Measurements from ENCODE around the gene KLHL14.
A peak's percentile ranks its signal among the peaks of the same experiment; 100 is the strongest.

KLHL14 gene

GRCh38 chr18:32771169-32771751 is 1.6 kb downstream of the KLHL14 start:
- in situ Hi-C loops (cut with MboI; ENCODE audit: low pct_unique_long_range_greater_than_20kb, low sequenced_read_pairs, unreplicated experiment) = no loop called here
- TF ChIP-seq CTCF (IDR thresholded peaks at IDR 0.05; ENCODE audit: extremely low read depth, insufficient read depth, missing control alignments) = no peak

GRCh38 chr18:32770666-32771168 is 2.1 kb downstream of the KLHL14 start:
- in situ Hi-C loops (cut with MboI; ENCODE audit: low pct_unique_long_range_greater_than_20kb, low sequenced_read_pairs, unreplicated experiment) = no loop called here
- DNase-seq (ENCODE audit: low spot score) = peak; percentile 18
- no peak for TF ChIP-seq CTCF (IDR thresholded peaks at IDR 0.05; ENCODE audit: extremely low read depth, insufficient read depth, missing control alignments)

More at GRCh38 chr18:32771169-32771751, 1.6 kb downstream of the KLHL14 start:
- DNase-seq (ENCODE audit: low spot score) = peak; percentile 36

GRCh38 chr18:32770054-32770665 is 2.7 kb downstream of the KLHL14 start:
- peak; percentile 38 for DNase-seq (ENCODE audit: low spot score)
- TF ChIP-seq CTCF (IDR thresholded peaks at IDR 0.05; ENCODE audit: extremely low read depth, insufficient read depth, missing control alignments) = no peak
- in situ Hi-C loops (cut with MboI; ENCODE audit: low pct_unique_long_range_greater_than_20kb, low sequenced_read_pairs, unreplicated experiment) = no loop called here

- no peak for DNase-seq (ENCODE audit: low spot score)
- TF ChIP-seq CTCF (IDR thresholded peaks at IDR 0.05; ENCODE audit: extremely low read depth, insufficient read depth, missing control alignments) = peak; percentile 2
- in situ Hi-C loops (cut with MboI; ENCODE audit: low pct_unique_long_range_greater_than_20kb, low sequenced_read_pairs, unreplicated experiment) = no loop called here
These were observed 3.2 kb downstream of the KLHL14 start for GRCh38 chr18:32769586-32770053.

- in situ Hi-C loops (cut with MboI; ENCODE audit: low pct_unique_long_range_greater_than_20kb, low sequenced_read_pairs, unreplicated experiment) = no loop called here
- DNase-seq (ENCODE audit: low spot score) = peak; percentile 15
These were observed 3.7 kb downstream of the KLHL14 start for GRCh38 chr18:32769071-32769585.

GRCh38 chr18:32767400-32767799 is 5.4 kb downstream of the KLHL14 start:
- TF ChIP-seq CTCF (IDR thresholded peaks at IDR 0.05; ENCODE audit: extremely low read depth, insufficient read depth, missing control alignments) = no peak
- DNase-seq (ENCODE audit: low spot score) = no peak
- in situ Hi-C loops (cut with MboI; ENCODE audit: low pct_unique_long_range_greater_than_20kb, low sequenced_read_pairs, unreplicated experiment) = no loop called here

More at GRCh38 chr18:32769071-32769585, 3.7 kb downstream of the KLHL14 start:
- no peak for TF ChIP-seq CTCF (IDR thresholded peaks at IDR 0.05; ENCODE audit: extremely low read depth, insufficient read depth, missing control alignments)
